Measurements from ENCODE around the gene HLA-DRA.
A peak's percentile ranks its signal among the peaks of the same experiment; 100 is the strongest.

HLA-DRA gene

GRCh38 chr6:32413427-32414047, 26.1 kb upstream of the HLA-DRA start:
- no peaks in the 10 kb centered on the region for H3K9me3 ChIP-seq (ENCODE audit: insufficient read depth, low read length)
- H3K36me3 ChIP-seq (replicated peaks; ENCODE audit: low read depth, low read length): no peaks in the 10 kb centered on the region
- H2AFZ ChIP-seq (ENCODE audit: low read depth, low read length): peak overlapping the region; percentile 91
- H3K9ac ChIP-seq (ENCODE audit: low read length): peak overlapping the region; percentile 17; the same call in 1 of the 2 replicates
- H3K79me2 ChIP-seq (ENCODE audit: low read length): no peaks in the 10 kb centered on the region
- TF ChIP-seq EZH2phosphoT487 (IDR thresholded peaks at IDR 0.05; ENCODE audit: low read depth) (no peak), CTCF (IDR thresholded peaks at IDR 0.05; ENCODE audit: low read depth, low read length) (peak; percentile 66)
- peaks cover 13% of the 10 kb centered on the region; the same call in 1 of the 2 replicates for H3K27me3 ChIP-seq (ENCODE audit: low read depth, low read length)
- no peaks in the 10 kb centered on the region for H4K20me1 ChIP-seq (ENCODE audit: insufficient read depth, low read length)
- H3K27ac ChIP-seq (ENCODE audit: low read length): no peak overlapping the region
- peak overlapping the region; percentile 77 for H3K4me2 ChIP-seq (ENCODE audit: low read length)
- peak overlapping the region; percentile 58 for H3K4me3 ChIP-seq (ENCODE audit: low read length)
- peaks cover 17% of the 10 kb centered on the region for H3K4me1 ChIP-seq (ENCODE audit: low read length)

- Histone ChIP-seq H3K79me2 (ENCODE audit: low read length) (no peaks in the 10 kb centered on the region), H3K9me3 (ENCODE audit: insufficient read depth, low read length) (no peaks in the 10 kb centered on the region), H3K4me1 (ENCODE audit: low read length) (peaks cover 17% of the 10 kb centered on the region), H2AFZ (ENCODE audit: low read depth, low read length) (peak overlapping the region; percentile 99), H4K20me1 (ENCODE audit: insufficient read depth, low read length) (no peaks in the 10 kb centered on the region), H3K9ac (ENCODE audit: low read length) (peak overlapping the region; percentile 77), H3K27ac (ENCODE audit: low read length) (no peak overlapping the region), H3K4me2 (ENCODE audit: low read length) (peak overlapping the region; percentile 99), H3K27me3 (ENCODE audit: low read depth, low read length) (peaks cover 13% of the 10 kb centered on the region; the same call in 1 of the 2 replicates), H3K4me3 (ENCODE audit: low read length) (peak overlapping the region; percentile 88), H3K36me3 (replicated peaks; ENCODE audit: low read depth, low read length) (no peaks in the 10 kb centered on the region)
- TF ChIP-seq EZH2phosphoT487 (IDR thresholded peaks at IDR 0.05; ENCODE audit: low read depth): no peak
- TF ChIP-seq CTCF (IDR thresholded peaks at IDR 0.05; ENCODE audit: low read depth, low read length): peak; percentile 76
Measured at GRCh38 chr6:32415521-32416019, 24.1 kb upstream of the HLA-DRA start.

GRCh38 chr6:32416036-32416435, 23.7 kb upstream of the HLA-DRA start:
- peak overlapping the region; percentile 88 for H3K4me3 ChIP-seq (ENCODE audit: low read length)
- H4K20me1 ChIP-seq (ENCODE audit: insufficient read depth, low read length): no peaks in the 10 kb centered on the region
- peak overlapping the region; percentile 77 for H3K9ac ChIP-seq (ENCODE audit: low read length)
- H3K36me3 ChIP-seq (replicated peaks; ENCODE audit: low read depth, low read length): no peaks in the 10 kb centered on the region
- peak overlapping the region; percentile 99 for H2AFZ ChIP-seq (ENCODE audit: low read depth, low read length)
- H3K27ac ChIP-seq (ENCODE audit: low read length): no peak overlapping the region
- H3K27me3 ChIP-seq (ENCODE audit: low read depth, low read length): peaks cover 13% of the 10 kb centered on the region; the same call in 1 of the 2 replicates
- H3K4me1 ChIP-seq (ENCODE audit: low read length): peaks cover 17% of the 10 kb centered on the region
- H3K4me2 ChIP-seq (ENCODE audit: low read length): peak overlapping the region; percentile 99
- H3K9me3 ChIP-seq (ENCODE audit: insufficient read depth, low read length): no peaks in the 10 kb centered on the region
- H3K79me2 ChIP-seq (ENCODE audit: low read length): no peaks in the 10 kb centered on the region
- TF ChIP-seq EZH2phosphoT487 (IDR thresholded peaks at IDR 0.05; ENCODE audit: low read depth) (no peak), CTCF (IDR thresholded peaks at IDR 0.05; ENCODE audit: low read depth, low read length) (no peak)

GRCh38 chr6:32424589-32425300, 14.9 kb upstream of the HLA-DRA start:
- no peak overlapping the region for H3K9ac ChIP-seq (ENCODE audit: low read length)
- no peak for TF ChIP-seq CTCF (IDR thresholded peaks at IDR 0.05; ENCODE audit: low read depth, low read length)
- no peak for TF ChIP-seq EZH2phosphoT487 (IDR thresholded peaks at IDR 0.05; ENCODE audit: low read depth)
- no peaks in the 10 kb centered on the region for H4K20me1 ChIP-seq (ENCODE audit: insufficient read depth, low read length)
- H3K27ac ChIP-seq (ENCODE audit: low read length): no peak overlapping the region
- H3K4me1 ChIP-seq (ENCODE audit: low read length): no peaks in the 10 kb centered on the region
- no peak overlapping the region for H2AFZ ChIP-seq (ENCODE audit: low read depth, low read length)
- H3K4me2 ChIP-seq (ENCODE audit: low read length): no peak overlapping the region
- no peaks in the 10 kb centered on the region for H3K79me2 ChIP-seq (ENCODE audit: low read length)
- H3K36me3 ChIP-seq (replicated peaks; ENCODE audit: low read depth, low read length): no peaks in the 10 kb centered on the region
- no peaks in the 10 kb centered on the region for H3K27me3 ChIP-seq (ENCODE audit: low read depth, low read length)
- H3K4me3 ChIP-seq (ENCODE audit: low read length): no peak overlapping the region
- H3K9me3 ChIP-seq (ENCODE audit: insufficient read depth, low read length): no peaks in the 10 kb centered on the region

Data from OCI-LY3 (cell line).